Thymus (tissue), 11 donors: Measurements from ENCODE around the gene CDK3. TPM values are rescaled to one million over a fixed set of nuclear protein-coding genes. Genes with fewer than 3 reads are reported as not detected.

Experiments
- DNase-seq, 9 donors: peaks; one replicate each; pipeline ENCODE4 v3.0.0-alpha.2; 2013; ENCODE audit warnings: low spot score in 9 of 9, low read depth in 6 of 9, missing footprints in 1 of 9
- H3K27ac ChIP-seq, 2 donors: one replicate each; pipeline ENCODE4 v1.5.1; 2013; ENCODE audit warnings: control low read depth in 1 of 2, low read depth in 1 of 2, low read length in 1 of 2, mild to moderate bottlenecking in 1 of 2, moderate library complexity in 1 of 2
- H3K27me3 ChIP-seq, 2 donors: one replicate each; pipeline ENCODE4 v1.5.1; 2013; ENCODE audit warnings: low read length in 1 of 2; ENCODE audit not compliant: control insufficient read depth in 2 of 2, insufficient read depth in 1 of 2
- H3K36me3 ChIP-seq, 2 donors: one replicate each; pipeline ENCODE4 v1.5.1; 2013; ENCODE audit warnings: low read length in 1 of 2, mild to moderate bottlenecking in 1 of 2, moderate library complexity in 1 of 2; ENCODE audit not compliant: control insufficient read depth in 2 of 2, insufficient read depth in 2 of 2
- H3K4me1 ChIP-seq, 2 donors: one replicate each; pipeline ENCODE4 v1.5.1; 2013; ENCODE audit warnings: low read length in 2 of 2; ENCODE audit not compliant: control insufficient read depth in 2 of 2, insufficient read depth in 2 of 2
- H3K4me3 ChIP-seq, 2 donors: one replicate each; pipeline ENCODE4 v1.5.1; 2013; ENCODE audit warnings: low read length in 2 of 2, control low read depth in 1 of 2, mild to moderate bottlenecking in 1 of 2
- H3K9me3 ChIP-seq, 2 donors: one replicate each; pipeline ENCODE4 v1.5.1; 2013; ENCODE audit warnings: low read length in 1 of 2, mild to moderate bottlenecking in 1 of 2; ENCODE audit not compliant: control insufficient read depth in 2 of 2, insufficient read depth in 1 of 2
- WGBS: extraction: QIAGEN DNeasy Blood & Tissue Kit; methylation state at CpG from one replicate; pipeline ENCODE4 v1.1.7; 2013; 5-methylcytosine and 5-hydroxymethylcytosine counted together
- polyA plus RNA-seq: library from polyadenylated mRNA; stranded (reverse); fragments of 200-250 nt; gene quantifications from one replicate; pipeline ENCODE4 v1.2.3, GENCODE V29; 2013
- total RNA-seq: library from RNA; stranded (reverse); fragments of 120-200 nt; gene quantifications from one replicate; pipeline ENCODE4 v1.2.4, GENCODE V29; 2013
- donor health status: healthy.

The CDK3 gene
- total and polyA plus RNA-seq, 2 donors: 3.2 to 31.8 TPM

GRCh38 chr17:76002100-76002499, 1.4 kb downstream of the CDK3 start:
- no peak for DNase-seq
- H3K27ac ChIP-seq: no peak overlapping the region
- no peak overlapping the region for H3K4me3 ChIP-seq
- H3K27me3 ChIP-seq: no peaks in the 10 kb centered on the region
- peaks cover 3 to 6% of the 10 kb centered on the region in 2 donors for H3K36me3 ChIP-seq
- peaks cover 1% of the 10 kb centered on the region in 2 donors for H3K9me3 ChIP-seq
- H3K4me1 ChIP-seq: peaks cover under 1 to 15% of the 10 kb centered on the region in 2 donors
- 98% methylated on average over 12 of the region's 12 CpGs for WGBS

- H3K4me1 ChIP-seq: peaks cover 0 to 10% of the 10 kb centered on the region in 2 donors
- no peak overlapping the region for H3K4me3 ChIP-seq
- peaks cover 3 to 6% of the 10 kb centered on the region in 2 donors for H3K36me3 ChIP-seq
- H3K27ac ChIP-seq: no peak overlapping the region
- no peaks in the 10 kb centered on the region for H3K9me3 ChIP-seq
- DNase-seq: no peak
- WGBS: 96% methylated on average over 6 of the region's 6 CpGs
- no peaks in the 10 kb centered on the region for H3K27me3 ChIP-seq
Observed at GRCh38 chr17:76003915-76004314, 3.3 kb downstream of the CDK3 start.

- Histone ChIP-seq H3K4me1 (peaks cover 0 to 10% of the 10 kb centered on the region in 2 donors), H3K27me3 (no peaks in the 10 kb centered on the region), H3K36me3 (peaks cover 3 to 6% of the 10 kb centered on the region in 2 donors), H3K4me3 (no peak overlapping the region), H3K27ac (peak overlapping the region in 1 of 2 donors; percentile 5), H3K9me3 (no peaks in the 10 kb centered on the region)
- DNase-seq: no peak
- 98% methylated on average over 8 of the region's 8 CpGs for WGBS
Observed at GRCh38 chr17:76004750-76005262, 4.2 kb downstream of the CDK3 start.

GRCh38 chr17:76005263-76006149, 4.9 kb downstream of the CDK3 start:
- 72% methylated on average over 16 of the region's 16 CpGs for WGBS
- no peaks in the 10 kb centered on the region for H3K9me3 ChIP-seq
- no peaks in the 10 kb centered on the region for H3K27me3 ChIP-seq
- peaks cover 0 to 10% of the 10 kb centered on the region in 2 donors for H3K4me1 ChIP-seq
- H3K27ac ChIP-seq: peak overlapping the region in 1 of 2 donors; percentile 5
- peaks cover 3 to 6% of the 10 kb centered on the region in 2 donors for H3K36me3 ChIP-seq
- H3K4me3 ChIP-seq: no peak overlapping the region
- peak; percentile 46 to 86 (median 67) for DNase-seq

- no peak overlapping the region for H3K27ac ChIP-seq
- H3K4me3 ChIP-seq: no peak overlapping the region
- no peak for DNase-seq
- H3K36me3 ChIP-seq: peaks cover 3 to 6% of the 10 kb centered on the region in 2 donors
- no peaks in the 10 kb centered on the region for H3K9me3 ChIP-seq
- no peaks in the 10 kb centered on the region for H3K27me3 ChIP-seq
- WGBS: 97% methylated on average over 39 of the region's 39 CpGs
- peaks cover 0 to 10% of the 10 kb centered on the region in 2 donors for H3K4me1 ChIP-seq
Observed at GRCh38 chr17:76007131-76007849, 6.6 kb downstream of the CDK3 start.

- Histone ChIP-seq H3K9me3 (no peaks in the 10 kb centered on the region), H3K27me3 (no peaks in the 10 kb centered on the region), H3K4me1 (peaks cover 0 to 10% of the 10 kb centered on the region in 2 donors), H3K36me3 (peaks cover 3 to 6% of the 10 kb centered on the region in 2 donors), H3K27ac (no peak overlapping the region), H3K4me3 (no peak overlapping the region)
- 96% methylated on average over 16 of the region's 16 CpGs for WGBS
- no peak for DNase-seq
Observed at GRCh38 chr17:76007850-76008165, 7.2 kb downstream of the CDK3 start.

GRCh38 chr17:76008208-76008607, 7.6 kb downstream of the CDK3 start:
- Histone ChIP-seq H3K4me1 (peaks cover 0 to 10% of the 10 kb centered on the region in 2 donors), H3K27me3 (no peaks in the 10 kb centered on the region), H3K36me3 (peaks cover 3 to 6% of the 10 kb centered on the region in 2 donors), H3K27ac (no peak overlapping the region), H3K9me3 (no peaks in the 10 kb centered on the region), H3K4me3 (no peak overlapping the region)
- 97% methylated on average over 36 of the region's 36 CpGs for WGBS
- DNase-seq: no peak

- Histone ChIP-seq H3K27me3 (no peaks in the 10 kb centered on the region), H3K36me3 (peaks cover 3 to 6% of the 10 kb centered on the region in 2 donors), H3K4me3 (no peak overlapping the region), H3K4me1 (peaks cover 0 to 10% of the 10 kb centered on the region in 2 donors), H3K27ac (no peak overlapping the region), H3K9me3 (no peaks in the 10 kb centered on the region)
- 97% methylated on average over 56 of the region's 56 CpGs for WGBS
- DNase-seq: no peak
Observed at GRCh38 chr17:76008630-76009425, 8.2 kb downstream of the CDK3 start.
